Stomach (tissue), 9 donors: Measurements from ENCODE around the gene DAB1. TPM values are rescaled to one million over a fixed set of nuclear protein-coding genes. Genes with fewer than 3 reads are reported as not detected.

Source experiments
- DNase-seq, 2 donors: peaks; one replicate each; pipeline versions ENCODE4 v3.0.0 to v3.0.0-alpha.2; 2013 to 2019
- H3K27ac ChIP-seq, 5 donors: fragments of 200-600 bp in 4 of 5; sonication (generic) in 4 of 5; one replicate each; pipeline ENCODE4 v1.5.1; 2013 to 2019; ENCODE audit warnings: mild to moderate bottlenecking in 1 of 5, moderate library complexity in 1 of 5
- H3K27me3 ChIP-seq, 3 donors: fragments of 200-600 bp; sonication (generic); one replicate each; pipeline ENCODE4 v1.5.1; 2017 to 2019; ENCODE audit warnings: mixed run types in 1 of 3
- H3K36me3 ChIP-seq, 4 donors: fragments of 200-600 bp; sonication (generic); 1 replicate in 3 of 4; 2 replicates in 1 of 4; pipeline ENCODE4 v1.5.1; 2016 to 2019
- H3K4me1 ChIP-seq, 4 donors: fragments of 200-600 bp; sonication (generic); one replicate each; pipeline ENCODE4 v1.5.1; 2016 to 2019
- H3K4me3 ChIP-seq, 4 donors: fragments of 200-600 bp; sonication (generic) in 3 of 4; one replicate each; pipeline ENCODE4 v1.5.1; 2016 to 2019; ENCODE audit warnings: mild to moderate bottlenecking in 1 of 4
- H3K9me3 ChIP-seq, 4 donors: fragments of 200-600 bp; sonication (generic); one replicate each; pipeline ENCODE4 v1.5.1; 2016 to 2019
- EP300 ChIP-seq: sonication (generic); formaldehyde crosslinking; IDR thresholded peaks from one replicate; pipeline ENCODE4 v1.6.1; 2017; ENCODE audit warnings: antibody characterized with exemption
- POLR2A ChIP-seq, 4 donors: fragments of 450-650 bp; IDR thresholded peaks; one replicate each; pipeline ENCODE4 v1.6.1; 2016; ENCODE audit warnings: antibody characterized with exemption in 4 of 4, control low read depth in 2 of 4, mild to moderate bottlenecking in 1 of 4, moderate library complexity in 1 of 4
- POLR2AphosphoS5 ChIP-seq, 3 donors: sonication (generic); formaldehyde crosslinking; IDR thresholded peaks; one replicate each; pipeline ENCODE4 v1.6.1; 2016; ENCODE audit warnings: antibody characterized with exemption in 3 of 3
- WGBS, 5 donors: extraction: QIAGEN DNeasy Blood & Tissue Kit in 3 of 5; methylation state at CpG; one replicate each; pipeline versions ENCODE4 v1.1.5 to v1.1.7; 2013 to 2018; 5-methylcytosine and 5-hydroxymethylcytosine counted together
- intact Hi-C: fragments of 100-400 bp; cut with DNase I; formaldehyde crosslinking; loops from one replicate; pipeline ENCODE4 v1.15.1; 2023; ENCODE audit warnings: low total_unique reads
- polyA plus RNA-seq, 3 donors: library from polyadenylated mRNA; stranded (reverse); fragments of 200-250 nt; gene quantifications; one replicate each; pipeline ENCODE4 v1.2.3, GENCODE V29; 2013
- total RNA-seq, 5 donors: library from RNA; depleted of rRNA; stranded (reverse); fragments of >200 nt; gene quantifications; one replicate each; pipeline versions ENCODE4 v1.1.0 to v1.2.3, GENCODE V29; 2014 to 2016
- TF ChIP-seq, protein P1 (sequence below), 7 experiments: fragments of 450-650 bp in 4 of 7; fragments of 200-600 bp in 3 of 7; sonication (generic) in 3 of 7; IDR thresholded peaks; one replicate each; pipeline ENCODE4 v1.5.1; 2016 to 2019; ENCODE audit warnings: antibody characterized with exemption in 7 of 7, control low read depth in 2 of 7, mild to moderate bottlenecking in 1 of 7
- donor health status: healthy with polysubstance abuse.
- donor health status: Bipolar disorder and iron deficiency.
- donor health status: healthy.

The DAB1 gene
- total and polyA plus RNA-seq, 8 donors: under 0.01 to 3.5 (median 0.61) TPM; not detected in 1

DNA sequence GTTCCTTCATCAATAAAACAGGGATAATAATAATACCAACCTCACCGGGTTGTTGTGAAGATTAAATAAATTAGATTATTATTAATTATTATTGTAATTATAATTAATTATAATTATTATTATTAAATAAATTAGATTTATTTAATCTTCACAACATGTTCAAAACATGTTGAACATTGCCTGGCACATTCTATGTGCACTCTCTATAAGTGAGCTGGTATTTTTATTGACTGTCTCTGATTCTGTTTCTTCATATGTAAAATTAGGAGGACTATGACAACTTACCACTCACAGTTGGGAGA lies 457.2 kb downstream of the DAB1 start:
- intact Hi-C loops: no loop called here
- no peak overlapping the region for H3K27ac ChIP-seq

GRCh38 chr1:56965916-56966697 lies 457.8 kb downstream of the DAB1 start, which contains the start of gene C8B:
TSS of gene C8B (minus strand) at chr1:56966015. CDS start at chr1:56965948, 67 bp downstream.
- H3K27me3 ChIP-seq: no peaks in the 10 kb centered on the region
- DNase-seq: no peak
- no peak within 1 kb of the TSS for H3K4me3 ChIP-seq
- H3K27ac ChIP-seq: no peak within 1 kb of the TSS
- intact Hi-C loops: no loop called here
- peaks cover 0 to 7% (median 0%) of the 10 kb centered on the region in 4 donors for H3K4me1 ChIP-seq
- TF ChIP-seq POLR2A (IDR thresholded peaks at IDR 0.05) (no peak), EP300 (no peak)
- H3K9me3 ChIP-seq: no peaks in the 10 kb centered on the region
- no peaks in the 10 kb centered on the region for H3K36me3 ChIP-seq
- WGBS, 5 donors: 80 to 87% (median 83%) methylated on average over 3 of the region's 3 CpGs

More for the DNA sequence above, 457.2 kb downstream of the DAB1 start:
- no peak for TF ChIP-seq POLR2A (IDR thresholded peaks at IDR 0.05)
- no peak for TF ChIP-seq EP300
- TF ChIP-seq POLR2AphosphoS5 (IDR thresholded peaks at IDR 0.05): no peak
- TF ChIP-seq, protein P1, sequence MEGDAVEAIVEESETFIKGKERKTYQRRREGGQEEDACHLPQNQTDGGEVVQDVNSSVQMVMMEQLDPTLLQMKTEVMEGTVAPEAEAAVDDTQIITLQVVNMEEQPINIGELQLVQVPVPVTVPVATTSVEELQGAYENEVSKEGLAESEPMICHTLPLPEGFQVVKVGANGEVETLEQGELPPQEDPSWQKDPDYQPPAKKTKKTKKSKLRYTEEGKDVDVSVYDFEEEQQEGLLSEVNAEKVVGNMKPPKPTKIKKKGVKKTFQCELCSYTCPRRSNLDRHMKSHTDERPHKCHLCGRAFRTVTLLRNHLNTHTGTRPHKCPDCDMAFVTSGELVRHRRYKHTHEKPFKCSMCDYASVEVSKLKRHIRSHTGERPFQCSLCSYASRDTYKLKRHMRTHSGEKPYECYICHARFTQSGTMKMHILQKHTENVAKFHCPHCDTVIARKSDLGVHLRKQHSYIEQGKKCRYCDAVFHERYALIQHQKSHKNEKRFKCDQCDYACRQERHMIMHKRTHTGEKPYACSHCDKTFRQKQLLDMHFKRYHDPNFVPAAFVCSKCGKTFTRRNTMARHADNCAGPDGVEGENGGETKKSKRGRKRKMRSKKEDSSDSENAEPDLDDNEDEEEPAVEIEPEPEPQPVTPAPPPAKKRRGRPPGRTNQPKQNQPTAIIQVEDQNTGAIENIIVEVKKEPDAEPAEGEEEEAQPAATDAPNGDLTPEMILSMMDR (IDR thresholded peaks at IDR 0.05): no peak
- Histone ChIP-seq H3K27me3 (no peaks in the 10 kb centered on the region), H3K9me3 (no peaks in the 10 kb centered on the region), H3K4me1 (peaks cover 0 to 7% (median 0%) of the 10 kb centered on the region in 4 donors), H3K36me3 (no peaks in the 10 kb centered on the region), H3K4me3 (no peak overlapping the region)
- 92 to 100% (median 93%) methylated on average over 1 of the region's 1 CpG for WGBS, 5 donors
- no peak for DNase-seq

DNA sequence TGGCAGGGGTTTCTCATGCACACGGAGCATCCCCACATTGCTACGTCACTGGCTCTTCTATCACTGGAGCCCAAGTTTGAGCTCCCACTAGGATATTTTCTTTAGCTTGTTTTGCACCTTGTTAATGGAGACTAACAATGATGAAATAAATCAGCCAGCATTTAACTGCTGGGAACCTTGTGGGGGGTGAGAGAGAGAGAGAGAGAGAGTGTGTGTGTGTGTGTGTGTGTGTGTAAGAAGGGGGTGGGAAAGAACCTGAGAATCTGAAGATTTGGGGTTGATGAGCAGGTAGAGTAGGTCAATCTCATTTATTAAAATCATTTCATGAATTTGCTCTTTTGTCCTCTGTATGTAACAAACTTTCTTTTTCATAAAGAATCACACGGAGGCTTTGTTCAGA lies 458.7 kb downstream of the DAB1 start:
- Histone ChIP-seq H3K9me3 (no peaks in the 10 kb centered on the region), H3K4me3 (no peak overlapping the region), H3K27ac (no peak overlapping the region), H3K27me3 (no peaks in the 10 kb centered on the region), H3K4me1 (peaks cover 0 to 7% (median 0%) of the 10 kb centered on the region in 4 donors), H3K36me3 (no peaks in the 10 kb centered on the region)
- no peak for DNase-seq
- intact Hi-C loops: no loop called here
- WGBS, 5 donors: 67 to 96% (median 72%) methylated on average over 3 of the region's 3 CpGs
- no peak for TF ChIP-seq POLR2A (IDR thresholded peaks at IDR 0.05)
- no peak for TF ChIP-seq EP300

DNA sequence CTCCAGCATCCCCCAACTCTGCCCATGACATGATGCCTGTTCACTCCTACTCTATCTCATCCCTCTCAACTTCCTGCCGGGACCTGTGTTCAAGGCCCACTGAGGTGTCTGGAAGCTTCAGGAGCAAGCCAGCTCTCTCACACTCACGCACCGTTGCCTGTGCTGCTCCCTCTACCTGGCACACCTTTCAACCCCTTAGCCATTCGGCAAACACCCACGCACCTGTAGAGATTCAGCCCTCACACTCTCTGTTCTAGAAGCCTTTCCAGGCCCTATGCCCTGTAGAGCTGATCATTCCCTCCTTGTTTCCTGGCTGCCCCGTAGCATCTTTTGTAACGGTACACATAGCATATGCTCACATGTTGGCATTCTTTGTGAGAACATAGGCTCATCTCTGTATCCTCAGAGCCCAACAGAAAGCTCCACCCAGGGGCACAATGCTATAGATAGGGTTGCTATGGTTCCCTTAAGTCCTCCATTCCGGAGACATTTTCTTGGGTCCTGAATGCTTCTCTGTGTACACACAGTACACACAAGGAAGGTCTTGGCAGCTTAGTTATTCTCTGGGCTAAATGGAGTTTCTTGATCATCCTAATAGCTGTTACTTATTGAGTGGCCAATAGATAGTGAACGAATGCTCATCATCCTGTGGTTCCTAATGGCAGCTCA lies 459.4 kb downstream of the DAB1 start:
- DNase-seq: no peak
- no peak overlapping the region for H3K27ac ChIP-seq
- no peaks in the 10 kb centered on the region for H3K36me3 ChIP-seq
- H3K9me3 ChIP-seq: no peaks in the 10 kb centered on the region
- H3K4me3 ChIP-seq: no peak overlapping the region
- TF ChIP-seq EP300 (no peak), POLR2A (IDR thresholded peaks at IDR 0.05) (no peak), POLR2AphosphoS5 (IDR thresholded peaks at IDR 0.05) (no peak)
- TF ChIP-seq, protein P1 (IDR thresholded peaks at IDR 0.05): no peak
- H3K4me1 ChIP-seq: peaks cover 0 to 7% (median 0%) of the 10 kb centered on the region in 4 donors
- intact Hi-C loops: no loop called here
- no peaks in the 10 kb centered on the region for H3K27me3 ChIP-seq
- WGBS, 5 donors: 77 to 89% (median 87%) methylated on average over 9 of the region's 9 CpGs

DNA sequence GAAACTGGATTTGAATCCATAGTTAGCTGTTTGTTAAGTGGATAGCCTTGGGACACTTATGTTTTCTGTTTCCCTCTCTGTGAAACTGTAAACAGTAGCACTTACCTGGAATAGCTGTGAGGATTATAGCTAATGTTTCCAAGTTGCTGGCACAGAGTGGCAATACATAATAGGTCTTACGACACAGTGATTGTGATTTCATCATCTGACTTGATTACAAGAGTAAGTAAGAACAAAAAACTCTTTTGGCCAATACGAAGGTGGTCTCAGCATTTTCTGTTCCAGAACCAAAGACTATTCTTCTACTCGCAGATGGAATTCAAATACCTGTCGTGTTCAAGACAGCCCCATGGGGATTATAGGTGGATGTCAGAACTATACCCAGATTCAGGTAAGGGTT lies 460.2 kb downstream of the DAB1 start:
- DNase-seq: no peak
- Histone ChIP-seq H3K36me3 (no peaks in the 10 kb centered on the region), H3K9me3 (no peaks in the 10 kb centered on the region), H3K27ac (no peak overlapping the region), H3K4me3 (no peak overlapping the region), H3K4me1 (peaks cover 0 to 7% (median 0%) of the 10 kb centered on the region in 4 donors), H3K27me3 (no peaks in the 10 kb centered on the region)
- 80 to 88% (median 83%) methylated on average over 4 of the region's 4 CpGs for WGBS, 5 donors
- intact Hi-C loops: no loop called here
- no peak for TF ChIP-seq POLR2AphosphoS5 (IDR thresholded peaks at IDR 0.05)
- TF ChIP-seq EP300: no peak
- no peak for TF ChIP-seq POLR2A (IDR thresholded peaks at IDR 0.05)
- TF ChIP-seq, protein P1 (IDR thresholded peaks at IDR 0.05): no peak
